ENCODE data around the gene GRM3.

GRM3 gene

DNA sequence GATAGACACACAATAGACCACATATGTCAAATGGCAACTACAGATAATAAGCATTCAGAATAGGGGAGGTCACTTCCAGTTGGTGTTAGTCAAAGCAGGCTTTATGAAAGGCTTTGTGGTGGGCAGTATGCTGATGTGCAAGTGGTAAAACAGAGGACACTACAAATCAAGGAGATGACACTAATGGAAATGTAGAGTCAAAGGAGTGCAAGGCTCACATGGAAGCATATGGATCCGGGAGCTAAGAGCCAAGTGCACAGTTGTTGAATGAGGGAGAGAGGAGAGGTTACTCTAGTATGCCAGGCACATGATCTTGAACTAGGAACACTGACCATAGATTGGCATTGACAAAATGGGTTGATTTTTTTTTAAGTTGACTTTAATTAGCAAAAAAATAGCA is 62.7 kb downstream of the GRM3 start:
- no peak for DNase-seq

DNA sequence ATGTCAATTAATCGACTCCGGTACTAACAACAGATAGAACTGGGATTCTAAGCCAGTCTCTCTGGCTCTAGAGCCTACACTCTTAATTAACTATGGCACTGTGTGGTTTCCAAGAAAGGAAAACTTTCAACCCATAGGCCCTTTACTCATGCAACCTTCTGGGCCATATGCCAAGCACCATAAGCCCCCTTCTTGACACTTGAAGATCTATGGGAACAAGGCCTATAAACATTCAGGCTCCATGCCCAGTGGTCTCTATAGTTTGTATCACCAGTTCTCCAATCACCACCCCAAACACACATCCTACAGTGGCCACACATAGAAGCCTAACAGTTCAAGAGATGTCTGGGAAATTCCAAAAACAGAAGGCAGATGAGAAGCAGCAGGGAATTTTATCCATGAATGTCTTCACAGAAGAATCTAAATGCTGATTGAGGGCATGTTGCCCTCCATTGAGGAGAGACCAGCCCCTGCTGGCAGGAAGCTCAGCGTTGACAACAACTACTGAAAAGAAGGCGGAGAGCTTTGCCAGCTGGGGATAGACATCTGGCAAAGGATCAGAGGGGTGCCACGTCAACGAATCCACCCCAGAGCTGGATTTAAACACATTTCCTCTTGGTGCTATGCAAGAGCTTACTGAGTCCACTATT is 64.4 kb downstream of the GRM3 start:
- DNase-seq = no peak

DNA sequence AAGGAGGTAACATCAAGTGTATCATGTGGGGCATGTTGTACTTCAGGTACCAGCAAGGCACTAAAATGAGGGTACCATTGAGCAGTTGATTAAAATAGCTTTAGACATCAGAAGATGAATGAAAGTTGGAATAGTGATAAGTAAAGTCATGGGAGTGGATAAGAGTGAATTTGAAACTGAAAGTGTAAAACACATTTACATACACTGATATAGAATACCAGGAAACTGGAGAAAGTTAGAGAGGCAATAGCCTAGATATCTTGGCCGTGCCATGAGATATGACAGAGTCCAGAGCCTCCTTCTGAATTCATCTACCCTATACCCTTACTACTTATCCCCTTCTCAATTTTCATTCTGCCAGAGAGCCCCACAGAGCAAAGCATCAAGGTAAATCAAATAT is 76.6 kb downstream of the GRM3 start:
- DNase-seq = no peak

DNA sequence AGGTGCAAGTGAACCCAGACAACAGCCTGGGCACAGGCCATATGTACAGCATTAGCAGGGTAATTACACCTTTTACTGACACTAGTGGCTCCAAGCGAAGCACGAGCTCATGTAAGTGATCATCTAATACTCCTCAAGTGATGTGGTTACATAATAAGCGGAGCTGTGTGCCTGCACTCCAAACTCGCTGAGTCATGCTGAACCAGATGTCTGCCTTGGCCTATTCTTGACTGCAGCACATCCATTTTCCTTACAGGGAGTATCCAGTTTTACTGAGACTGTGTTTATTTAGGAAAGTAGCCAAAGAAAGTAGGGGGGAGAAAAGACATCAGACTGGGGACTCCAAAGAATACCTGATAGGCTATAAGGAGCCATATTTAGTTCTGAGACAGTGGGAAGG is 90.1 kb downstream of the GRM3 start:
- DNase-seq = no peak

DNA sequence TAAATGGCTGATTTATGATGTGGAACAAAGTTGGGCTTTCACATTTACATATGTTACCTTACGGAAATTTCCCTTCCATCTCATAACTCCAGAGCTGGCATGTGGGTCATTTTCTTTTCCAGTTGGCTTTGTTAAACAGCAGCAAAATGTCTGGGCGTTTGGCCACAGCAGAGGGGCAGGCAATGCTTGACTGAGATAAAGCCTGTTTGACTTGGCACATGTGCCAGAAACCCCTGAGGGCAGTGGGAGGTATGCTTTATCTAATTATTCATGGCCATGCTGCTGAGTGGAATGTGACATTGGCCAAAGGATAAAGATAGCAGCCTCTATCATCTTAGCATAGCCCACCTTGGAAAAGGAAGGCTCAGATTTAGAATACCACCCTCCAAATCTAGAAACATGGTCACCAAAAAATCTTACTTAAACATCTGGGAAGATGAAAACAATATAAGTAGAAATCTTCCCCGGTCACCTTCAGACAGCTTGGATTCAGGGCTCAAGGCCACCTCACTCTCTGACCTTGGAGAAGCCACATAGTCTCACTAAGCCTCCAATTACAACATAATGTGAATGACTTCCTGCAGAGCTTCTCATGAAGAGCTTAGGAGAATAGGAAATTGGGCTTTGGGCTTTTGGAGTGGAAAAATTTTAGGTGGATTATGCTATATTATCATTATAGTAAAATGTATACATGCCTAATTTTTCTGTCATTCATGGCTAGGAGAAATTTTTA is 101.5 kb downstream of the GRM3 start:
- no peak for DNase-seq

DNA sequence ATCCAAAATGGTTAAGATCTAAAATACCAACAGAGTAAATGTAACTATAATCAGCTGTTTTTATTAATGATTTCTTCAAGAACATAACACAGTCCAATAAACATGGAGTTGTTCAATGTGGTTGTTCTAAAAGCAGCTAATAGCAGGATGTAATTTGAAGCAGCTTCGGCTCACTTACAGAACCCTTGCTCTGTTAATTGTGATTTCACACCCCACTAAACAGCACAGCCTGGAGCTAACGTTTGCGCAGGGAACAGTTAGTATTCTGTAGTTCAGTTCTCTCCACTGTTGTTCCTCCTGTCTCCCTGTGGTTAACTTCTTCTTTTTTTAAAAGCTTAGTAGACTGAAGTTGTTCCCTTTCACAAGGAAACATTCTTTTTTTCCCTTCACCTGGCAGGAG is 104.0 kb downstream of the GRM3 start:
- no peak for DNase-seq

DNA sequence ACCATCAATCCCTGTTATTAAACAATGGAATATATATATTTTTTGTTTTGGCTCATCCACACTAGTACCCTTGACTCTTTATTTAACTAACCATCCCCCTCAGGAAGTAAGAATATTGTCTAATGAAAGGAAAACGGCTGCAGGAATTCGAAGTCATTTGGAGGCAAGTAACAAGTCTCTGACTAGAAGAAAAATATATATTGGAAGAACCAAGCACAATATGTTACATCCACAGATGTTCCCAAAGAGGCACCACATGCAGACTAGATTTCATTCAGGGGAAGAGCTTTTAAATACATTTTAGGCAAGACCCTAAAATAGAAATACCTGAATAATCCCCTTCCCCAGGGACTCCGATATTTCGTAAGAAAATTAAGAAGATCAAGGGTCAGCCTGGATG is 104.5 kb downstream of the GRM3 start:
- DNase-seq = no peak

DNA sequence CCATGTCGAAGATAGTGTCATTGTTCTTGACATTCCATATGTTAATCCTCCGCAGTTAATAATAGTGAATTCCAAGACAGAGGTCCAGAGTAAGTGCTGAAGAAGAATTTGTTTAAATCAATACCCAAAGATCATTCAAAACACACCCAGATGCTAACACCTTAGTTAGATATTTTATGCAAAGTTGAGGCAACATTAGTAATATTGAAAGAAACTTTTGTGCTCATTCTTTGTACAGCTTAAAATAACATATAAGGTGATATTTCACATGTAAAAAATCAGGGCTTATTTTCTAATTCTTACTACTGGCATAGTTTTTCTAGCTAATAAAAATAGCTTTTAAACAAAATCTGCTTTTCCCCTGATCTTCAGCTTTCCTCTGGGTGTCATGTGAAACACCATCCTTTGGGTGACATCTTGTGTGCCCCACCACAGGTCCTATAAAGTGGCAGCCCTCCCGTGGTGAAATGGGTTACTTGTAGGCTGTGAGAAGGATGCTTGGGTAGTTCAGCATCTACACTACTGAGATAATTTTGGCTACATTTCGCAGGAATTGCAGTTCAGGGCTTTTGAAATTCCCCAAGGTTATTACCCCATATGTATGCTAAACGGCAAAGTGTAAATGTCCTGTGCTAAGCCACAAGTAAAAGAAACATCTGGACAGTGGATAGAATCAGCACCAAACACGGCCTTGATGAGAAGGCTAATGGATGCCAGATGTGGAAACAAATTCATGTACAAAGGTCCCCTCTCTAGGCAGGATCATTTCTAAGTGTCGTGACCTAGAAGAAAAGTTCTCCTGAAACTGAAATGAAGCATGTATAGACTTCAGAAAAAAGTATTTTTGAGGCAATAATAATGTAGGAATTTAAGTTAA is 105.4 kb downstream of the GRM3 start:
- DNase-seq = no peak

DNA sequence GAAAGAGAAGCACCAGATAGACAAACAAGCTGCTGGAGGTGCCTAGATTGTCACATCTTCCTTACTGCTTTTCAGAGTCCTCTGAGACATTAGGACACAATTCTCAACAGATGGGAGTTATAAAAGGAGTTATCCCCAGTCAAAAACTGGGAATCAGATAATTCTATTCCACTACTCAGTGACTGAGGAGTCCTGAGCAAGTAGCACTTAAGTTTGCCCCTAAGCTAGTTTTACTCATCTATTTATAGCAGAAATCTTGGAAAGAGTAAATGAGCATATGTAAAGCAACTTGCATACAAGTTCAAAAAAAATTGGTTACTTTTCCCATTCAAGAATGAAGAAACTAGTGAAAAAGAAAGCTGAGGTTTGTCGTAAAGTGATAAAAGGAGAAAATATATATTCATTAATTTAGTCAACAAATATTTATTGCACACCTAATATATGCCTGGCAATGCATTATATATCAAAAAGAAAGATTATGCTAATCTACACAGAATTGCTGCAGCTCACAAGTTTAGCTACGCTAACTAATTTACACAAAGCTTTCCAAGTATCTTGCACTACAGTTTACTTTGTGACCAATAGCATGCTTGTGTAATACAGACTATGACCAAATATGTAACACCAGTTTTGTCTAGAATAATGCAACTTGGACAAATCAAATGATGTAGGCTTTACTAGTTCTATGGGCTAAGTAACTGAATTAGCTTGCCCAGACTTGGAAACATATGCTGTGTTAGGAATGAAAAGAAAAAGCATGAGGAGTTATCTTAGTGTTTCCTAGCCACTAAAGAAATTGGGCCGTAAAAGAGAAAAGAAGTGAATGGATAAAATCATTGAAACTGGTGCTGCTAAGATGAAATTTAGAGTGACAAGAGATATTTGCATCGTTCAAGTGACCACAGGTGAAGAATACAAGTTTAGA is 106.3 kb downstream of the GRM3 start:
- DNase-seq = no peak

DNA sequence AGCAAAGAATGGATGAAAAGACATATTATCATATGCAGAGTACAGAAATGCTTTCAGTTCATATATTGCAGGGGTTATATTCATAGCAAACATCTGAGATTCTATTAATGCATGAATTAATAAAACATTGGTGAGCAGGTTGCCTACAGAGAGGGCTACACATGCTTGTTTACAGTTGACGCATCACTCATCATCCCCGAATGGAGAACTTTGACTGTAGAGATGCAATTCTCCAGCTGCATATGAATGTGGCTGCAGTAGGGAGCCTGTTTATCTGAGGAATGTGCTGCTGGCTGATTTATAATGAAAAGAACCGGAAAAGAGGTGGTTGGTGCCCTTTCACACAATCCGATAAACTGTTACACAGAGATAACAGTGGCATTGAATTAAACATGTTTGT is 116.5 kb downstream of the GRM3 start:
- DNase-seq = no peak

DNA sequence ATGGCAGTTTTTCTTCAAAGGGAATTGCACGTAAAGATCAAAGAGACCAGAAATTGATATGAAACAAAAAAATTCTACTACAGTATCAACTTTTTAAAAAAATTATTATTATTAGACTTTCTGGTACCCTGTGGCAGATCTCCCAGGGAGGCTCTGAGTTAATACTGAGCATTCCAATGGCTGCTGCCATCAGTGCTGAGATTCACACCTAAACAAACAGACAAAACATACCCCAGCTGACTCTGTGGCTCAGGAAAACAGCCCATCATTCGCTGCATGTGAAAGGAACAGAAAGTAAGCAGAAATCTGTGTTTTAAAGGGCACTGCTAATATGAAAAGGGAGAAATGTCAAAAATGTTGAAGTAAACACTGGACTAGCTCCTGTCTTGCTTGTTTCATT is 118.4 kb downstream of the GRM3 start:
- no peak for DNase-seq

DNA sequence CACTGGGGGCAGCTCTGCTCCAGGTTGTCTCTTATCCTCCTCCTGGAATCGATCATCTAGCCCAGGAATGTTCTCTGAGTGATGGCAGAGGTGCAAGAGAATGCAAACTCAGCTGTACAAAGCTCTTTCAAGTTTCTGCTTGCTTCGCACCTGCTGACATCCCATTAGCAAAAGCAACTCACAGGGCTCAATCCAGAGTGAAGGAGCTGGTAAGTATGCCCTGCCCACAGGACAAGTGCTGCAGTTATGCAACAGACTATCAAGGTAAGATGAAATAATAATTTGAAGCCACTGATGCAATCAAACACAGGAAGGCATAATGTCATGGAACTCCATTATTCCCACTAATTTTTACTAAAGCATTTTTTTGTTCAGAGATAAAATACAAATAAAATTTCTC is 122.2 kb downstream of the GRM3 start:
- DNase-seq = no peak

DNA sequence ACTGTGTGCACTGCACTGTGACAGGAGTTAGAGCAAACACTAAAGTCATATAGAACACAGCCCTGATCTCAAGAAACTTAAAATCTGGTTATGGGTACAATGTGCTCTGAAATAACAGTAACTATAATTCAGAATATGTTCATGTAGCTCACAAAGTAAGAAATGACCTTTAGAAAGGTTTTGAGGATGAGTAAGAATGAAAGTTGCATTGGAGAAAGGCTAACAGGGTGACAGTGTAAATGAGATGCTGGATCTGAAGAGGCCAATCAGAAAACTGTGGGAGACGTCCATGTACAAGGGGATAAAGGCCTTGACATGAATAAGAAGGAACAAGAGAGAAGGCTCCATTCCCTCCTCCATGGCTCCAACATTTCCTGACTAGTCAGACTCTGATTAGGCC is 124.7 kb downstream of the GRM3 start:
- DNase-seq = no peak

DNA sequence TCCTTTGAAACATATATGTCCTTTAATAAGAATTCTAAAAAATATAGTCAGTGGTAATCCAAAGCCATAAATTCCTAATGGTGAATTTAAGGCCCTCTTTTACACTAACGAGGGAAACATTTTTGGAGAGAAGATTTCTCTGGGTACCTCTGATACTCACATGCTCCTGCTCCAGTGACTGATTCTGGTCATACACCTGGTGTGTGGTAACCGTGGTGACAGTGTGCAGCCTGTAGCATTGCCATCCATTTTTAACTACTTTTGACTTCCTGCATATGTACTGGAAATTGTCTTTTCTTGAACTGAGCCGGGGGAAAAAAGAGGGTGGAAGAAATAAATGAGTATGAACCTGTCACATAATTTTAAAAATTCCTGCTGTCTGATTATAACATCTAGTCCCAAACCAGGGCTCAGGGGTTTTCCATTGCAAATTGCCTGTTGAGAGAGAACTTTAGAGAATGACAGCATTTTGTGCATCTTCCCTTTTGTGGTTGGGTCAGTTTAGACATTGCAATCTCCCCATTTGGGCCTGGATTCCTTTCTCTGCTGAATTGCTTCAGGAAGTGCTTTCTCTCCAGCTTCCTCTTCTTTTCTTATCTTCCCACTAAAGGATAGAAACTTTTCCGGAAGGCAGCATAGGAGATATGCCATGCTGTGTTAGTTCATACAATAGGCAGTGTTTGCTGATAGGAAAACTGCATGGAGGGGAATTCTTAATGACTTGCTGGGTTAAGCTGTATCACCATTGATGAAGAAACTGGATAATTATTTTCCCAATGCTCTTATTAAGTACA is 125.5 kb downstream of the GRM3 start:
- DNase-seq = no peak

DNA sequence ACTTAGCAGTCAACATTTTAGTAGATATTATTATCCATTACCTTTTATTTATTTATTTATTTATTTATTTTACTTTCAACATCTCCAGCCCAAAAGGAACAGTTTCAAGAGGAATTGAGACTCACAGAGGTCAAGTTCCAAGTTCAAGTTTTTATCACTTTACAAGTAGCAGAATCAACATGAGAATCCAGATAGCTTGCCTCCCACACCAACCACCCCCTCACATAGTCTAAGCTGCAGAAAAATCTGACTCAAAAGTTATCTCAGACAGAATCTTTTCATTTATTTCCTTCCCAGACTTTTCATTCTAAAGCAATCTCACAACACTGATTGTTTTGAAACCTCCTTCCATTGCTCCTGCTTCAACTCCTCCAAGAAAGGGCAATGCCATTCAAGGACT is 129.6 kb downstream of the GRM3 start:
- DNase-seq = no peak

DNA sequence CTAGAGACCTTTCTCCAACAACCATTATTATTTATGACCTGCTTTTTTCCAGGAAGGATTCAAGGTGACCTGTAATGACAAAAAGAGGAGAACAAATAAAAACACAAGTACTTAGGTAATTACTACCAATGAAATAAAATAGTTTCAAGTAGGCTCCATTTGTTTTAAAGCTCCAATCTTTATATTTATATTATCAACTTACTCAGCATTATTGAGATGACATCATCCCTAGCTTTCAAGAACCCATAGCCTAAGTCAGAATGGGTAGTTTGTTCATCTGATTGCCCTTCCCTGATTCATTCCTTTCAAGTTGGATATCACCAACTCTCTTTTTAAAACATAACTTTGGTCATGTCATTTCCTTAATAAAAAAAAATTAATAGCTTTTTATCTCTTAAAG is 131.5 kb downstream of the GRM3 start:
- DNase-seq = no peak

DNA sequence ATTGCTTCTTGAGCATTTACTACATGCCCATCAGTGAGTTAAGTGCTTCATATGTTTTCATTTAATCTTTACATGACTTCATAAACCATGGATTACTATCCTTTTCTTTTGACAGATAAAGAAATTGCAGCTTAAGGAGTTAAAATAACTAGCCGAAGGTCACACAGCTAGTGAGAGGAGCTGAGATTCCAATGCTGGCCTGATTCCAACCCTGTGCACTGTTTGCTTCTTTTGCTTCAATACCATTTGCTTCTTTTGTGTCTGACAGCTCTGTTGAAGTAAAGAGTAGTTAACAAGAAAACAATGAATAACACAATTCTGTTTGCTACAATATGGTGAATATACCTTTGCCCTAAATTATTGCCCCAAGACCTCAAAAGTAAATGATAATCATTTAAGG is 132.4 kb downstream of the GRM3 start:
- no peak for DNase-seq

DNA sequence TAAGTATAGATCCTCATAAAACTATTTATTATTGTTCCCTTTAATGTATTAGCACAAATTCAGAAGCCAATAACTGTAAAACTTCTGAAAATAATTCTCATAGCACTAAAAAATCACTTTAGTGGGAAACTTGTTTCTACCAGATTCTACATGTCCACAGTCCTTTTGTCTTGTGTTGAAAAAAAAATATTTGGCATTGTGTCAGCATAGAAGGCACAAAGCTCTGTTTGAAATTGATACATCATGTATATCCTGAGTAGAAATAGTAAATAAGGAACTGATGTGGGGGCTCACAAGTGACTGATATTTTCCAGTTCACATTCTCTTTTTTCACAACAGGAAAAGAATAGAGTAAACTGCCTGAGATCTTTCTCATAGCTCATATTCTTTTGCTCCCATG is 134.6 kb downstream of the GRM3 start:
- no peak for DNase-seq

DNA sequence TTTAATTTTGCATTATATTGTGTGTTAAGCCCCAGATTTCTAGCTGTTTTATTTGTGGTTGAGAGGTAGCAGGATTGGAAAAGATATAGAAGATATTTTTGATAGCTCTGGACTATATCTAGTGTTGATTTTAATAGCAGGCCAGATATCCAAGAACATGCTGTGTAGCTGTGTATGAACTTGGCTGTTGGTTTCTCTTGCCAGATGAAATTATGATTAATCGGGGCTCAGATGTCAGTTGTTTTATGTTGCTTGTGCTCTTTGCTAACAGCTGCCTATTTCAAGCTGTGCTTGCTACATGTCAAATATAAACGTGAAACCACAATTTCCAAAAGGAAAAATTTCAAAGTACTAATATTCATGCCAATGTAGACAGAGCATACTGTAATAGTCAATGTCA is 141.1 kb downstream of the GRM3 start:
- DNase-seq = no peak

DNA sequence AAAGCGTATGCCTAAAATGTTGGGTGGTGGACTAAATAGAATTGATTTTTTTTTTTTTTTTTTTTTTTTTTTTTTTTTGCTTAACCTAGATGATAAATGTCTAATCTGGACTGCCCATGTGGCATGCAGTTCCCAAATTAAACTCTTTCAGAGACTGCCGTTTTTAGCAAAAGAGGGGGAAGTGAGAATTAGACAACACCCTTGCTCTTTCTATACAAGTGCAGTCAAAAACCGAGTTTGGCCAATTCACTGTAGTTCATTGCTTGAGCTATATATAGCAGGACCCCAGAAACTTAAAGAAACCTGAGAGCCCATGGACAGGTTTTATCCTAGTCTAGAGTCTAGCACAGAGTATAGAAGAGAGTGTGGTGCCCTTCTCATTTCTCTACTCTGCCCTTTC is 141.9 kb downstream of the GRM3 start:
- DNase-seq = no peak

DNA sequence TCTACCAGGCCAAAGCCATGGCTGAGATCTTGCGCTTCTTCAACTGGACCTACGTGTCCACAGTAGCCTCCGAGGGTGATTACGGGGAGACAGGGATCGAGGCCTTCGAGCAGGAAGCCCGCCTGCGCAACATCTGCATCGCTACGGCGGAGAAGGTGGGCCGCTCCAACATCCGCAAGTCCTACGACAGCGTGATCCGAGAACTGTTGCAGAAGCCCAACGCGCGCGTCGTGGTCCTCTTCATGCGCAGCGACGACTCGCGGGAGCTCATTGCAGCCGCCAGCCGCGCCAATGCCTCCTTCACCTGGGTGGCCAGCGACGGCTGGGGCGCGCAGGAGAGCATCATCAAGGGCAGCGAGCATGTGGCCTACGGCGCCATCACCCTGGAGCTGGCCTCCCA is 142.7 kb downstream of the GRM3 start:
- no peak for DNase-seq

DNA sequence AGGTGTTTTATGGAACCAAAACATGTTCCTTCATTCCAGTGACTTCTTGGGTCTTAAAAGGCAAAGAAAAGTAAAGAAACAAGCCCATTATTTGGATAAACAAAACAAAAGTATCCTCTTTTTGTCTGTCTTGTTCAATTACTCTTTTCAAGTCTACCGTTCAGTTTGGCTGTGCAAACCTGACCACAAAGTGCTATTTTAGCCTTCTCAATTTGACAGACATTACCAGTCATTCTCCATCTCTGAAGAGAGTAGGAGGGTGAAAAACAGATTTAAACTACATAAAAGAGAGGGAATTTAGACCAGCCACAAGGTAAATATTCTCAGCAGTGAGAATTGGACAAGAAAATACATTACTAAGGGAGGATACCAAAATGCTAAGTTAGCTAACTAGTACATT is 145.2 kb downstream of the GRM3 start:
- DNase-seq = no peak
